K562 (cell line): Measurements from ENCODE around the gene MACROD2. TPM values are rescaled to one million over a fixed set of nuclear protein-coding genes. Genes with fewer than 3 reads are reported as not detected.

Experiments
- ATAC-seq: fragments of 200-7000 bp; cut with Tn5 transposase; 3 replicates; pipeline ENCODE4 v1.9.1; 2020; ENCODE audit warnings: moderate library complexity
- BruUV-seq: library from RNA; stranded (reverse); fragments of 400-500 nt; replicated peaks from 2 replicates; lab custom pipeline; 2021; lab: Mats Ljungman, UMichigan
- CTCF ChIA-PET: fragments of 300-600 bp; formaldehyde crosslinking; extraction: SDS; loops from one replicate; lab custom pipeline; 2021; ENCODE audit warnings: low intra/inter-chr PET ratio; lab: Yijun Ruan, JAX
- POLR2A ChIA-PET: fragments of 300-600, 350-650 bp; sonication (Branson Sonifier 250); formaldehyde crosslinking; extraction: SDS; loops from one replicate; lab custom pipeline; 2021; ENCODE audit warnings: antibody characterized with exemption, inconsistent platforms; lab: Yijun Ruan, JAX
- DNase-seq, 4 experiments: peaks; one replicate each; pipeline versions ENCODE4 v3.0.0 to v3.0.0-alpha.2; 2011 to 2018; ENCODE audit warnings: low spot score in 3 of 4, mixed read lengths in 3 of 4; ENCODE audit errors: extremely low read depth in 1 of 4
- FAIRE-seq: peaks from 2 replicates; lab custom pipeline; 2011; peaks lifted over from hg19 to GRCh38; lab: Jason Lieb, UNC
- H2AFZ ChIP-seq: 2 replicates; pipeline ENCODE4 v1.6.0; 2011; ENCODE audit warnings: low read depth, low read length, control low read depth, inconsistent platforms
- H3K27ac ChIP-seq: fragments of 200-600 bp; 3 replicates; pipeline ENCODE4 v1.8.0; 2011; ENCODE audit warnings: low read depth, mild to moderate bottlenecking, control low read depth, inconsistent platforms, low read length, moderate library complexity, mixed read lengths; ENCODE audit errors: extremely low read depth
- H3K27me3 ChIP-seq, 2 experiments: fragments of 300-600 bp in 1 of 2; 2 replicates in 1 of 2; 3 replicates in 1 of 2; pipeline versions ENCODE4 v1.6.0 to v1.8.0; 2011; ENCODE audit warnings: inconsistent platforms in 2 of 2, low read length in 2 of 2, mild to moderate bottlenecking in 1 of 2, mixed read lengths in 1 of 2, moderate library complexity in 1 of 2; ENCODE audit not compliant: control insufficient read depth in 2 of 2, insufficient read depth in 2 of 2
- H3K36me3 ChIP-seq: fragments of 300-600 bp; 3 replicates; pipeline ENCODE4 v1.8.0; 2011; ENCODE audit warnings: mild to moderate bottlenecking, low read length, inconsistent platforms; ENCODE audit not compliant: control insufficient read depth, insufficient read depth
- H3K4me1 ChIP-seq, 2 experiments: fragments of 200-600 bp in 1 of 2; replicated peaks in 1 of 2; 2 replicates in 1 of 2; 3 replicates in 1 of 2; pipeline versions ENCODE4 v1.5.1 to v1.8.0; 2011; ENCODE audit warnings: inconsistent platforms in 2 of 2, low read length in 2 of 2, mild to moderate bottlenecking in 1 of 2, mixed read lengths in 1 of 2, moderate library complexity in 1 of 2; ENCODE audit not compliant: control insufficient read depth in 2 of 2, insufficient read depth in 2 of 2
- H3K4me2 ChIP-seq: 2 replicates; pipeline ENCODE4 v1.6.1; 2011; ENCODE audit warnings: low read length, control low read depth, inconsistent platforms, mixed read lengths; ENCODE audit not compliant: insufficient read depth
- H3K4me3 ChIP-seq: fragments of 200-600 bp; sonication (generic), shearing (Covaris generic); 2 replicates; pipeline ENCODE4 v1.5.1; 2016; ENCODE audit warnings: control low read depth, inconsistent platforms
- H3K79me2 ChIP-seq: fragments of 200-600 bp; 3 replicates; pipeline ENCODE4 v1.8.0; 2011; ENCODE audit warnings: low read length, inconsistent platforms; ENCODE audit not compliant: control insufficient read depth, insufficient read depth
- H3K9ac ChIP-seq, 2 experiments: 2 replicates each; pipeline versions ENCODE4 v1.6.0 to v1.6.1; 2011; ENCODE audit warnings: low read depth in 2 of 2, low read length in 2 of 2, control low read depth in 1 of 2, inconsistent platforms in 1 of 2, mild to moderate bottlenecking in 1 of 2, mixed read lengths in 1 of 2; ENCODE audit not compliant: insufficient read depth in 1 of 2
- H3K9me1 ChIP-seq: one replicate; pipeline ENCODE4 v1.6.0; 2011; ENCODE audit warnings: inconsistent platforms, mild to moderate bottlenecking, low read length, moderate library complexity; ENCODE audit not compliant: control insufficient read depth, insufficient read depth
- H3K9me3 ChIP-seq: replicated peaks from 2 replicates; pipeline ENCODE4 v1.5.1; 2011; ENCODE audit warnings: low read depth, low read length, inconsistent platforms; ENCODE audit not compliant: control insufficient read depth, insufficient read depth
- H4K20me1 ChIP-seq: replicated peaks from 2 replicates; pipeline ENCODE4 v1.6.1; 2011; ENCODE audit warnings: low read length, inconsistent platforms, mixed read lengths; ENCODE audit not compliant: control insufficient read depth, insufficient read depth
- FOSL1 ChIP-seq: fragments of 200-800 bp; sonication (Bioruptor generic); conservative IDR thresholded peaks from 2 replicates; pipeline ENCODE4 v1.6.1; 2016; ENCODE audit warnings: missing genetic modification characterization, missing compliant biosample characterization
- HDAC2 ChIP-seq: fragments of 450-650 bp; IDR thresholded peaks from 2 replicates; pipeline ENCODE4 v1.6.1; 2016; ENCODE audit warnings: mild to moderate bottlenecking
- KLF16 ChIP-seq: IDR thresholded peaks from 2 replicates; pipeline ENCODE4 v1.6.1; 2016; ENCODE audit warnings: antibody characterized with exemption
- KLF6 ChIP-seq: fragments of 250-450 bp; sonication (Bioruptor Pico); IDR thresholded peaks from 2 replicates; pipeline ENCODE4 v1.4.0; 2020; ENCODE audit warnings: mild to moderate bottlenecking, moderate library complexity, borderline replicate concordance
- RBM39 ChIP-seq: fragments of 200-400 bp; formaldehyde crosslinking; optimal IDR thresholded peaks from 2 replicates; pipeline ENCODE3; 2018; ENCODE audit warnings: low read depth, low read length
- SP1 ChIP-seq: sonication (generic); formaldehyde crosslinking; IDR thresholded peaks from 2 replicates; pipeline ENCODE4 v1.8.1; 2022; ENCODE audit warnings: mild to moderate bottlenecking, missing genetic modification reagents
- ZFX ChIP-seq: sonication (generic); formaldehyde crosslinking; IDR thresholded peaks from 2 replicates; pipeline ENCODE4 v1.8.0; 2022; ENCODE audit warnings: mild to moderate bottlenecking, missing genetic modification reagents, moderate library complexity
- ZNF436 ChIP-seq: fragments of 250-450, 450-650 bp; sonication (Bioruptor Pico); formaldehyde crosslinking; IDR thresholded peaks from 2 replicates; pipeline ENCODE4 v1.7.0; 2020; ENCODE audit warnings: mild to moderate bottlenecking
- ZNF444 ChIP-seq: fragments of 250-450 bp; sonication (Bioruptor Pico); IDR thresholded peaks from 2 replicates; pipeline ENCODE4 v1.4.0; 2020; ENCODE audit warnings: mild to moderate bottlenecking, moderate library complexity
- ZNF445 ChIP-seq: fragments of 250-450 bp; sonication (Bioruptor Pico); IDR thresholded peaks from 2 replicates; pipeline ENCODE4 v1.4.0; 2020; ENCODE audit warnings: low read depth, mild to moderate bottlenecking, moderate library complexity
- WGBS: fragments of 100-300 bp; shearing (Covaris generic); methylation state at CpG from one replicate; pipeline ENCODE4 v1.1.6; 2016; ENCODE audit warnings: low coverage, mixed read lengths; ENCODE audit not compliant: insufficient coverage; ENCODE audit errors: missing lambda C conversion rate; 5-methylcytosine and 5-hydroxymethylcytosine counted together
- in situ Hi-C: fragments of 300-500 bp; cut with MboI; formaldehyde crosslinking; loops from 4 replicates; pipeline ENCODE4 v1.15.0; 2018; ENCODE audit warnings: inconsistent platforms, mixed read lengths
- intact Hi-C: fragments of 100-400 bp; cut with micrococcal nuclease; formaldehyde crosslinking; loops from 2 replicates; pipeline ENCODE4 v1.14.2; 2022
- polyA plus RNA-seq, 8 experiments: library from polyadenylated mRNA; depleted of rRNA in 4 of 8; stranded (reverse) in 5 of 8; unstranded in 3 of 8; fragments of >200 nt; fragmentation: Nextera tagmentation in 2 of 8; fragmentation: Illumina TruSeq in 1 of 8; extraction: Ambion mirVana in 2 of 8; extraction: Trizol in 1 of 8; gene quantifications; 2 replicates each; pipeline versions ENCODE4 v1.2.1 to v1.2.3, GENCODE V29; 2011 to 2014; ENCODE audit warnings: inconsistent platforms in 1 of 8, missing spikeins in 1 of 8
- total RNA-seq, 7 experiments: library from RNA; depleted of rRNA in 6 of 7; stranded (reverse); fragments of >200 nt in 6 of 7; fragmentation: Illumina TruSeq in 2 of 7; extraction: Trizol in 2 of 7; gene quantifications; 2 replicates each; pipeline versions ENCODE4 v1.2.1 to v1.2.3, GENCODE V29; 2011 to 2021; ENCODE audit warnings: low replicate concordance in 1 of 7
- TF ChIP-seq, protein P1 (sequence below): fragments of 250-450 bp; sonication (Bioruptor Pico); IDR thresholded peaks from 2 replicates; pipeline ENCODE4 v1.5.0; 2020; ENCODE audit warnings: mild to moderate bottlenecking, borderline replicate concordance
- TF ChIP-seq, protein P2 (sequence below): fragments of 200-400 bp; formaldehyde crosslinking; IDR thresholded peaks from 2 replicates; pipeline ENCODE4 v1.6.1; 2017; ENCODE audit warnings: mild to moderate bottlenecking, low read depth, low read length, moderate library complexity

The MACROD2 gene
- total and polyA plus RNA-seq, 9 of the 15 experiments (the other 6 are each of a cell fraction or from before 2014, with no cell fraction given) = not detected

DNA sequence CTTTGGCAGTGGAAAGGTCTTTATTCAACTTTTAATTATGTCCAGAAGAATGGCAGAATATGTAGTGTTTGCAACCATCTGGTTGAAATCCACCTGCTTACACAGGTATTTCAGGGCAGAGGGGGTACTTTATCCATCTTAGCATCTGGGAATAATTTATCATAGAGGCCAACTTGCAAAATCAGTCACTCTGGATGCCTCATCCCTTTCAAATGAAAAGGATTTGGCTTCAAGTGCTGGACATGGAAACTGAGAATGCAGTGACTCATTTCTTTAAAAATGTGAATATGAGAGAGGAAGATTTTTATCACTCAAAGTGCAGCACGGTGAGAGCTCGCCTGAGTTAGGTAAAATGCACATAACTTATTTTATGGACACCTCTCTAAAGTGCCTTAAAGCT is 1819.6 kb downstream of the MACROD2 start (continued):
- TF ChIP-seq KLF16 (no peak), ZNF436 (no peak), HDAC2 (no peak), RBM39 (no peak)

DNA sequence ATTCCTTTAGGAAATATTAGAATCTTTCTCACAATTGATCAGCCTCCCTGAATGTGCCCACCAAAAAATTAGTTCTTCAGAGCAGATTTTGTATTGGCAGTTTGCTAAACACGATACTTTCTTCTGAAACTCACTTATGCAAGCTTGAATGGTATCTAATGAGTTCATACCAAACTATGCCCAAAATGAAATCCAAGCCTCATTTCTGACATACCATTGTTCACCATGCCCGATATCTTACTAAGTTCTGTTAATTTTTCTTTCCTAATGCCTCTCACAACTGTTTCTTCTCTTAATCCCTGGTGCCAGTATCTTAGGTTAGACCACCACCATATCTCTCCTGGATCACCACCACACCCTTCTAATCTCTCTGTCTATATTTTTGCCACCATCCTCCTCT is 1822.0 kb downstream of the MACROD2 start:
- in situ Hi-C loops = no loop called here

DNA sequence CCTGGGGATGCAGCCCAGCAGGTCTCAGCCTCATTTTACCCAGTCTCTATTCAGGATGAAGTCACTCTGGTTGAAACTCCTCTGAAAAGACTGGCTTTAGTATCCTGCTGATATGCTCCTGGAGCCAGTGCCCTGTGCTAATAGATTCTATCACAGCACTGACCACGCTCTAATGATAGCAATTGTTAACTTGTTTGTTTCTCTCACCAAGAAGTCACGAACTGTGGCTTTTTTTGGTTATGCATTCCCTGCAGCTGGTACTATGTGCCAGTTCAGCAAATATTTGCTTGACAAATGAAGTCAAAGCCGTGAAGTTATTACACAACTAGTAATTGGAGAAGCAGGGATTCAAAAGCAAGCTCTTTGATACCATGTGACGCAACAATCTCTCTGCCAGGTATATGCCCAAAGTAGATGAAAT is 1823.3 kb downstream of the MACROD2 start:
- ChIA-PET CTCF (no interaction called here), POLR2A (no interaction called here)
- FAIRE-seq (no peak), ATAC-seq (no peak), DNase-seq (no peak)
- Histone ChIP-seq H2AFZ (no peak overlapping the region), H3K4me1 (no peaks in the 10 kb centered on the region), H3K4me2 (no peak overlapping the region), H3K9ac (no peak overlapping the region), H3K27ac (no peak overlapping the region), H3K9me3 (no peaks in the 10 kb centered on the region), H3K27me3 (no peaks in the 10 kb centered on the region), H3K79me2 (no peaks in the 10 kb centered on the region), H4K20me1 (no peaks in the 10 kb centered on the region), H3K9me1 (no peaks in the 10 kb centered on the region), H3K36me3 (no peaks in the 10 kb centered on the region), H3K4me3 (no peak overlapping the region)
- in situ Hi-C loops = no loop called here
- intact Hi-C loops = no loop called here
- no TSS peak for BruUV-seq
- 0% methylated on average over 4 of the region's 4 CpGs for WGBS
- TF ChIP-seq, protein P1, sequence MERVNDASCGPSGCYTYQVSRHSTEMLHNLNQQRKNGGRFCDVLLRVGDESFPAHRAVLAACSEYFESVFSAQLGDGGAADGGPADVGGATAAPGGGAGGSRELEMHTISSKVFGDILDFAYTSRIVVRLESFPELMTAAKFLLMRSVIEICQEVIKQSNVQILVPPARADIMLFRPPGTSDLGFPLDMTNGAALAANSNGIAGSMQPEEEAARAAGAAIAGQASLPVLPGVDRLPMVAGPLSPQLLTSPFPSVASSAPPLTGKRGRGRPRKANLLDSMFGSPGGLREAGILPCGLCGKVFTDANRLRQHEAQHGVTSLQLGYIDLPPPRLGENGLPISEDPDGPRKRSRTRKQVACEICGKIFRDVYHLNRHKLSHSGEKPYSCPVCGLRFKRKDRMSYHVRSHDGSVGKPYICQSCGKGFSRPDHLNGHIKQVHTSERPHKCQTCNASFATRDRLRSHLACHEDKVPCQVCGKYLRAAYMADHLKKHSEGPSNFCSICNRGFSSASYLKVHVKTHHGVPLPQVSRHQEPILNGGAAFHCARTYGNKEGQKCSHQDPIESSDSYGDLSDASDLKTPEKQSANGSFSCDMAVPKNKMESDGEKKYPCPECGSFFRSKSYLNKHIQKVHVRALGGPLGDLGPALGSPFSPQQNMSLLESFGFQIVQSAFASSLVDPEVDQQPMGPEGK (CRISPR knock-in tag) = no peak
- no peak for TF ChIP-seq FOSL1 (tag)
- TF ChIP-seq, protein P2, sequence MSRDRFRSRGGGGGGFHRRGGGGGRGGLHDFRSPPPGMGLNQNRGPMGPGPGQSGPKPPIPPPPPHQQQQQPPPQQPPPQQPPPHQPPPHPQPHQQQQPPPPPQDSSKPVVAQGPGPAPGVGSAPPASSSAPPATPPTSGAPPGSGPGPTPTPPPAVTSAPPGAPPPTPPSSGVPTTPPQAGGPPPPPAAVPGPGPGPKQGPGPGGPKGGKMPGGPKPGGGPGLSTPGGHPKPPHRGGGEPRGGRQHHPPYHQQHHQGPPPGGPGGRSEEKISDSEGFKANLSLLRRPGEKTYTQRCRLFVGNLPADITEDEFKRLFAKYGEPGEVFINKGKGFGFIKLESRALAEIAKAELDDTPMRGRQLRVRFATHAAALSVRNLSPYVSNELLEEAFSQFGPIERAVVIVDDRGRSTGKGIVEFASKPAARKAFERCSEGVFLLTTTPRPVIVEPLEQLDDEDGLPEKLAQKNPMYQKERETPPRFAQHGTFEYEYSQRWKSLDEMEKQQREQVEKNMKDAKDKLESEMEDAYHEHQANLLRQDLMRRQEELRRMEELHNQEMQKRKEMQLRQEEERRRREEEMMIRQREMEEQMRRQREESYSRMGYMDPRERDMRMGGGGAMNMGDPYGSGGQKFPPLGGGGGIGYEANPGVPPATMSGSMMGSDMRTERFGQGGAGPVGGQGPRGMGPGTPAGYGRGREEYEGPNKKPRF = no peak
- no peak for TF ChIP-seq KLF6 (CRISPR knock-in tag)
- TF ChIP-seq ZNF445 (CRISPR knock-in tag) = no peak
- no peak for TF ChIP-seq SP1 (CRISPR knock-in tag)
- no peak for TF ChIP-seq ZFX (CRISPR knock-in tag)
- no peak for TF ChIP-seq ZNF444

More for the DNA sequence above, 1822.0 kb downstream of the MACROD2 start:
- Histone ChIP-seq H3K4me1 (no peaks in the 10 kb centered on the region), H2AFZ (no peak overlapping the region), H3K36me3 (no peaks in the 10 kb centered on the region), H3K4me2 (no peak overlapping the region), H3K27ac (no peak overlapping the region), H3K27me3 (no peaks in the 10 kb centered on the region), H4K20me1 (no peaks in the 10 kb centered on the region), H3K9me1 (no peaks in the 10 kb centered on the region), H3K9me3 (no peaks in the 10 kb centered on the region), H3K79me2 (no peaks in the 10 kb centered on the region), H3K4me3 (no peak overlapping the region), H3K9ac (no peak overlapping the region)
- ChIA-PET POLR2A (no interaction called here), CTCF (no interaction called here)
- FAIRE-seq (no peak), DNase-seq (no peak), ATAC-seq (no peak)
- 0% methylated on average over 2 of the region's 2 CpGs for WGBS
- no TSS peak for BruUV-seq
- no peak for TF ChIP-seq FOSL1 (tag)
- intact Hi-C loops = no loop called here
